GM06990 (cell line): ENCODE results near the gene GNG12.

Experiments
- DNase-seq: peaks from one replicate; pipeline ENCODE4 v3.0.0-alpha.2; 2011; ENCODE audit not compliant: insufficient read length; ENCODE audit errors: extremely low read depth
- H3K27me3 ChIP-seq: replicated peaks from 2 replicates; pipeline ENCODE4 v1.6.0; 2011; ENCODE audit warnings: low read length; ENCODE audit not compliant: control insufficient read depth, insufficient read depth
- H3K36me3 ChIP-seq: 2 replicates; pipeline ENCODE4 v1.5.1; 2011; ENCODE audit warnings: low read length; ENCODE audit not compliant: control insufficient read depth, insufficient read depth
- H3K4me3 ChIP-seq: replicated peaks from 2 replicates; pipeline ENCODE4 v1.5.1; 2011; ENCODE audit warnings: low read depth, mild to moderate bottlenecking, control low read depth, low read length
- TF ChIP-seq, protein P1 (sequence below): IDR thresholded peaks from 2 replicates; pipeline ENCODE4 v1.5.1; 2011; ENCODE audit warnings: low read length, control low read depth, mild to moderate bottlenecking, inconsistent platforms; ENCODE audit not compliant: insufficient read depth, poor library complexity, severe bottlenecking

Gene GNG12

GRCh38 chr1:67792741-67793458 lies 40.4 kb downstream of the GNG12 start:
- TF ChIP-seq, protein P1, sequence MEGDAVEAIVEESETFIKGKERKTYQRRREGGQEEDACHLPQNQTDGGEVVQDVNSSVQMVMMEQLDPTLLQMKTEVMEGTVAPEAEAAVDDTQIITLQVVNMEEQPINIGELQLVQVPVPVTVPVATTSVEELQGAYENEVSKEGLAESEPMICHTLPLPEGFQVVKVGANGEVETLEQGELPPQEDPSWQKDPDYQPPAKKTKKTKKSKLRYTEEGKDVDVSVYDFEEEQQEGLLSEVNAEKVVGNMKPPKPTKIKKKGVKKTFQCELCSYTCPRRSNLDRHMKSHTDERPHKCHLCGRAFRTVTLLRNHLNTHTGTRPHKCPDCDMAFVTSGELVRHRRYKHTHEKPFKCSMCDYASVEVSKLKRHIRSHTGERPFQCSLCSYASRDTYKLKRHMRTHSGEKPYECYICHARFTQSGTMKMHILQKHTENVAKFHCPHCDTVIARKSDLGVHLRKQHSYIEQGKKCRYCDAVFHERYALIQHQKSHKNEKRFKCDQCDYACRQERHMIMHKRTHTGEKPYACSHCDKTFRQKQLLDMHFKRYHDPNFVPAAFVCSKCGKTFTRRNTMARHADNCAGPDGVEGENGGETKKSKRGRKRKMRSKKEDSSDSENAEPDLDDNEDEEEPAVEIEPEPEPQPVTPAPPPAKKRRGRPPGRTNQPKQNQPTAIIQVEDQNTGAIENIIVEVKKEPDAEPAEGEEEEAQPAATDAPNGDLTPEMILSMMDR, result no peak
- no peaks in the 10 kb centered on the region; the same call in 1 of the 2 replicates for H3K27me3 ChIP-seq
- no peak overlapping the region for H3K4me3 ChIP-seq
- no peak for DNase-seq
- H3K36me3 ChIP-seq, result no peaks in the 10 kb centered on the region

DNA sequence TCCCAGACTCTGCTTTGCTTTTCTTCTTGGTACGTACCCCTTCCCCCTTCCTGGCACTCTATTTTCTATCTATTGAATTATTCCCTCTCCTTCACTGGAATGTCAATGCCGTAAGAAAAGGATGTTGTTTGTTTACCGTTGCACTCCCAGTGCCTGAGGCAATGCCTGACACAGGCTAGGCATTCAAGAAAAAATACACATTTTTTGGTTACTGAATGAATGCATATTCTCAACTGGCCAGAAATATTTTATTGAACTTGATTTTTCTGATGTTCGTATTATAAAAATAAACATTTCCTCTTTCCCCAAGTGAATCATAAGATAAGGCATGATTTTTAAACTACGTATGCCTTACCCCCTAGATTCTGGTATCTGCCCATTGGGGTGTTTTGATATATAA lies 41.2 kb downstream of the GNG12 start:
- no peaks in the 10 kb centered on the region; the same call in 1 of the 2 replicates for H3K27me3 ChIP-seq
- H3K36me3 ChIP-seq, result no peaks in the 10 kb centered on the region
- DNase-seq, result no peak
- TF ChIP-seq, protein P1, result no peak
- no peak overlapping the region for H3K4me3 ChIP-seq

DNA sequence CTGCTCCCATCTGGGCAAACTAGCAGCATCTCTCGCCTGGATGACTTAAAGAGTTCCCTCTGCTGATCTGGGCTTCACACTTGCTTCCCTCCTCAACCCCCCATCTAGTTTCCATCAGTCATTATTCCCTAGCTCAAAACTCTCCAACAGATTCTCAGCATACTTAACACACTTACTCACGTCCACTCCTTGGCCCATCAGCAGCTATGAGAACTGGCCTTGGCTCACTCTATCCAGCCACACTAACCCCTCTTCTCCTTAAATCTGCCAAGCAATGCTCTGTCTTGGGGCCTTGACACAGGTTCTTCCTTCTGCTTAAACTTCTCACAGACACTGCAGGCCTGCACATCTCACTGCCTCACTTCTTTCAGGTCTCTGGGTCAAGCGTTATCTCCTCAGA lies 41.6 kb downstream of the GNG12 start:
- no peaks in the 10 kb centered on the region; the same call in 1 of the 2 replicates for H3K27me3 ChIP-seq
- no peak for DNase-seq
- no peaks in the 10 kb centered on the region for H3K36me3 ChIP-seq
- no peak overlapping the region for H3K4me3 ChIP-seq
- TF ChIP-seq, protein P1, result no peak

- H3K36me3 ChIP-seq, result no peaks in the 10 kb centered on the region
- DNase-seq, result no peak
- no peaks in the 10 kb centered on the region; the same call in 1 of the 2 replicates for H3K27me3 ChIP-seq
- H3K4me3 ChIP-seq, result no peak overlapping the region
- TF ChIP-seq, protein P1, result no peak
Measured at GRCh38 chr1:67791261-67791660, 42.0 kb downstream of the GNG12 start.

DNA sequence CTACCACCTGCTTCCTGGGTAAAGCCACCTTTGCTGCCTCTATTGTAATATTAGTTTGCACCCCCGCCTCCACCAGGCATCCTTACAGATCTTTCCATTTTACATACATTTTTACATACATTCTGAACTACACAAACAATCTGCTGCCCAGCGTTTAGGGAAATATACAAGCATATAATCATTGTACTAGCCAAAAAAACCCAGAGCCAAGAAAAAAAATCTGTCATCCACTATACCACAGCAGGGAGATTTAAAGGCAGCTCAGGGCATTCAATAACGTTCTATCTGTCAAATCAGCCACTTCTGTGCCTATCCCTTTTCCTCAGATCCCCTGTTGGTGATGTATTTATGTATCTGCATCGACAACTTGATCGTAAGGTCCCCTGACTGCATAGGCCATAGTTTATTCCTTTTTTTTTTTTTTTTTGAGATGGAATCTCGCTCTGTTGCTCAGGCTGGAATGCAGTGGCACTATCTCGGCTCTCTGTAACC lies 43.0 kb downstream of the GNG12 start:
- no peak for DNase-seq
- Histone ChIP-seq H3K36me3 (no peaks in the 10 kb centered on the region), H3K27me3 (no peaks in the 10 kb centered on the region; the same call in 1 of the 2 replicates), H3K4me3 (no peak overlapping the region)
- TF ChIP-seq, protein P1, result no peak
